Right cardiac atrium (tissue), 5 donors: ENCODE data around the gene BFAR. TPM values are rescaled to one million over a fixed set of nuclear protein-coding genes. Genes with fewer than 3 reads are reported as not detected.
"Not testable (repeated sequence)": the region's sequence is repeated elsewhere in the genome, so short reads cannot be mapped to it uniquely, and the experiment has no call there.

ENCODE experiments used
- ATAC-seq, 2 donors: fragments of 200-7000 bp; cut with Tn5 transposase; one replicate each; pipeline versions ENCODE4 v1.8.0 to v1.9.1; 2020; ENCODE audit warnings: moderate library complexity in 2 of 2, mild to moderate bottlenecking in 1 of 2
- DNase-seq, 3 donors: peaks; one replicate each; pipeline ENCODE4 v3.0.0-alpha.2; 2020
- H3K27ac ChIP-seq: one replicate; pipeline ENCODE4 v1.5.1; 2013; ENCODE audit warnings: mild to moderate bottlenecking, low read length, control low read depth, moderate library complexity
- H3K27me3 ChIP-seq: one replicate; pipeline ENCODE4 v1.6.1; 2013; ENCODE audit not compliant: control insufficient read depth, insufficient read depth
- H3K4me1 ChIP-seq: one replicate; pipeline ENCODE4 v1.6.1; 2013; ENCODE audit warnings: low read length; ENCODE audit not compliant: control insufficient read depth, insufficient read depth
- H3K4me3 ChIP-seq: one replicate; pipeline ENCODE4 v1.5.1; 2013; ENCODE audit warnings: low read length, control low read depth
- H3K9me3 ChIP-seq: one replicate; pipeline ENCODE4 v1.6.1; 2013; ENCODE audit warnings: low read length; ENCODE audit not compliant: control insufficient read depth
- WGBS: extraction: QIAGEN DNeasy Blood & Tissue Kit; methylation state at CpG from one replicate; pipeline ENCODE4 v1.1.7; 2013; 5-methylcytosine and 5-hydroxymethylcytosine counted together
- intact Hi-C, 4 donors: fragments of 100-400 bp; cut with DNase I; formaldehyde crosslinking; loops; one replicate each; pipeline versions ENCODE4 v1.11.0 to v1.14.0; 2022 to 2023
- polyA plus RNA-seq: library from polyadenylated mRNA; stranded (reverse); fragments of 200-250 nt; gene quantifications from one replicate; pipeline ENCODE4 v1.2.3, GENCODE V29; 2013
- total RNA-seq, 4 donors: library from RNA; stranded (reverse); fragmentation: NEBNext Ultra II Directional; extraction: Animal tissue kit (Norgen Biotek cat#: 25700); gene quantifications; one replicate each; pipeline ENCODE4 v1.2.1, GENCODE V29; 2021
- donor health status: healthy with polysubstance abuse.
- donor health status: DM: no; HTN: yes; CAD: no.
- donor health status: DM: no; HTN: no; CAD: no.
- donor health status: DM: no; HTN: yes; CAD: no; lungs with severe emphysema.
- donor health status: DM: yes; HTN: yes; CAD: no.

The BFAR gene
- total and polyA plus RNA-seq, 5 donors: 21.0 to 32.6 (median 29.2) TPM

GRCh38 chr16:14702672-14703071, 69.9 kb downstream of the BFAR start:
- H3K9me3 ChIP-seq, intact Hi-C loops, H3K27ac ChIP-seq, H3K27me3 ChIP-seq, H3K4me1 ChIP-seq, DNase-seq, H3K4me3 ChIP-seq: not testable (repeated sequence)
- ATAC-seq: peak; percentile 34 to 60
- WGBS: no CpG with 5 or more reads among the region's 11 CpGs

GRCh38 chr16:14703156-14704011, 70.6 kb downstream of the BFAR start, which contains the start of gene NPIPA3:
Gene NPIPA3 (plus strand): TSS chr16:14703411. CDS start chr16:14708944, 5,533 bp downstream.
- DNase-seq, H3K4me3 ChIP-seq, intact Hi-C loops, H3K9me3 ChIP-seq, H3K27ac ChIP-seq, H3K4me1 ChIP-seq, H3K27me3 ChIP-seq: not testable (repeated sequence)
- WGBS: no CpG with 5 or more reads among the region's 73 CpGs
- ATAC-seq: peak; percentile 98 to 100

Other genes with a start within 250 kb of the BFAR start
- gene PARN, start 2.7 kb upstream of the BFAR start, total RNA-seq: 10 to 100 TPM; 19.2 to 23.8 (median 21.1) TPM
- gene PARN, start 2.7 kb upstream of the BFAR start, polyA plus RNA-seq: 11.7 TPM
- gene PLA2G10, start 61.4 kb downstream of the BFAR start, total RNA-seq: not detected
- not detected for gene PLA2G10, start 61.4 kb downstream of the BFAR start, polyA plus RNA-seq
- gene NPIPA3, start 70.5 kb downstream of the BFAR start, total RNA-seq: 1 to 10 TPM in 2 of 4 donors, under 1 TPM in 2; 0.62 to 2.3 (median 1.3) TPM
- 1.7 TPM for gene NPIPA3, start 70.5 kb downstream of the BFAR start, polyA plus RNA-seq
- 1 to 10 TPM; 1.1 to 4.8 (median 2.1) TPM for gene NPIPA2, start 109.6 kb downstream of the BFAR start, total RNA-seq
- gene NPIPA2, start 109.6 kb downstream of the BFAR start, polyA plus RNA-seq: 2.1 TPM
- 100 to 1,000 TPM; 165 to 419 (median 232) TPM for gene NOMO1, start 200.8 kb downstream of the BFAR start, total RNA-seq
- 97.8 TPM for gene NOMO1, start 200.8 kb downstream of the BFAR start, polyA plus RNA-seq